Measurements from ENCODE around the gene IGDCC3. TPM values are rescaled to one million over a fixed set of nuclear protein-coding genes. Genes with fewer than 3 reads are reported as not detected.
A peak's percentile ranks its signal among the peaks of the same experiment; 100 is the strongest.

The IGDCC3 gene
- polyA plus RNA-seq, 1 donor from 2014 or later = 14.4 TPM

GRCh38 chr15:65372787-65373067 is 5.1 kb downstream of the IGDCC3 start:
- no peak overlapping the region for H3K4me2 ChIP-seq (ENCODE audit: low read length)
- H3K9ac ChIP-seq (ENCODE audit: low read length) = peak overlapping the region; percentile 41
- H3K79me2 ChIP-seq (replicated peaks; ENCODE audit: insufficient read depth, low read length) = peaks cover 18% of the 10 kb centered on the region
- no peaks in the 10 kb centered on the region for H3K9me3 ChIP-seq (ENCODE audit: low read length)
- no peaks in the 10 kb centered on the region for H3K9me2 ChIP-seq (ENCODE audit: insufficient read depth, low read length)
- H3K4me3 ChIP-seq (ENCODE audit: low read length) = peak overlapping the region; percentile 27
- no peak overlapping the region for H2AFZ ChIP-seq (ENCODE audit: low read depth, low read length)
- no peaks in the 10 kb centered on the region for H3K36me3 ChIP-seq (ENCODE audit: insufficient read depth, low read length)
- H4K20me1 ChIP-seq (ENCODE audit: insufficient read depth) = no peaks in the 10 kb centered on the region
- peak overlapping the region; percentile 37 for H3K27ac ChIP-seq (ENCODE audit: low read length)
- no peaks in the 10 kb centered on the region for H3K27me3 ChIP-seq (ENCODE audit: insufficient read depth, low read depth, low read length)
- no peak for TF ChIP-seq RAD21 (conservative IDR thresholded peaks at IDR 0.05)
- no peak for TF ChIP-seq POLR2AphosphoS5 (IDR thresholded peaks at IDR 0.05)
- no peak for TF ChIP-seq SMC3 (conservative IDR thresholded peaks at IDR 0.05; ENCODE audit: poor library complexity)
- TF ChIP-seq EZH2 (IDR thresholded peaks at IDR 0.05; ENCODE audit: borderline replicate concordance, insufficient read depth, low read length, poor library complexity, severe bottlenecking) = no peak
- TF ChIP-seq REST (IDR thresholded peaks at IDR 0.05; ENCODE audit: borderline replicate concordance) = no peak
- no peak for TF ChIP-seq TAF1 (IDR thresholded peaks at IDR 0.05; ENCODE audit: low read depth)
- TF ChIP-seq EP300 (conservative IDR thresholded peaks at IDR 0.05; ENCODE audit: poor library complexity, severe bottlenecking) = no peak
- TF ChIP-seq CTCF (IDR thresholded peaks at IDR 0.05; ENCODE audit: poor library complexity, severe bottlenecking) = no peak
- no peak for TF ChIP-seq MXI1 (conservative IDR thresholded peaks at IDR 0.05; ENCODE audit: poor library complexity, severe bottlenecking)
- no peaks in the 10 kb centered on the region for H3F3A ChIP-seq (ENCODE audit: insufficient read depth, low read length, poor library complexity, severe bottlenecking)

DNA sequence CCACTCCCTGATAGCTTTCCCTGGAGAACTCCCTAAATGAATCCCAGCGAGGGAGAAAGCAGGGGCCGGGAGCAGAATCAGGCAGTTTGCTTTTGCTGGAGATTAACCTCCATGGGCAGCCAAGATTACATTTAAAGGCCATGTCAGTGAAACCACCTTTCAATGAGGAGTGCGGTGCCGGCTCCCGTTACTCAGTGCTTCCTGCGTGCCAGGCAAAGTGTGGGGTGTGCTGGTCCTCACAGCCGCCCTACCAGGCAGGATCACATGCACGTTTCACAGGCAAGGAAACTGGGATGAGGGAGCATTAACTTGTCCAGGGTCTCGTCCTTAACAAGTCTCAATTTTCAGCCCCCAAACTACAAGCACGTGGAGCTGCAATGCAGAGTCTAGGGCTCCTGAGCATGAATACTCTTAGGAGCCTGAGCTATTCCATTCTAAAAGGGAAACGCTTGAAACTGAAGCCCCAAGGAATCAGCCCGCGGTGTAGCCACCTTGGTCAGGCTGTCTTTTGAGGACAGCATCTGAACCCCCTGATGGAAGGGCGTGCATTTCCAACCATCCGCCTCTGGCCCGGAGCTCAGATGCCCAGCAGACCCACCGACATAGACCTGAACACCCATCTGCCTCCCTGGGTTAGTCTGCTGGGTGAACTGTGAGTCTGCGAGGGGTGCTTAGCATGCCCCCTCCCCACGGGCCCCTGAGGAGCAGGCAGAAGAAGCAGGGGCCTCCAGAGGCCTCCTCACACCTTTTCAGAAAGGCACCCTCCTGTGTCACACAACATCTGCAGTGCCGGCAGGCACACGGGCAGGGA is 5.6 kb downstream of the IGDCC3 start:
- TF ChIP-seq REST (IDR thresholded peaks at IDR 0.05; ENCODE audit: borderline replicate concordance) (no peak), POLR2AphosphoS5 (IDR thresholded peaks at IDR 0.05) (peak; percentile 11)
- H3F3A ChIP-seq (ENCODE audit: insufficient read depth, low read length, poor library complexity, severe bottlenecking) = no peaks in the 10 kb centered on the region
- no peaks in the 10 kb centered on the region for H3K9me3 ChIP-seq (ENCODE audit: low read length)
- no peaks in the 10 kb centered on the region for H3K9me2 ChIP-seq (ENCODE audit: insufficient read depth, low read length)
- H3K79me2 ChIP-seq (replicated peaks; ENCODE audit: insufficient read depth, low read length) = peaks cover 18% of the 10 kb centered on the region
- H3K27ac ChIP-seq (ENCODE audit: low read length) = peak overlapping the region; percentile 37
- peak overlapping the region; percentile 27 for H3K4me3 ChIP-seq (ENCODE audit: low read length)
- H2AFZ ChIP-seq (ENCODE audit: low read depth, low read length) = no peak overlapping the region
- peak overlapping the region; percentile 41 for H3K9ac ChIP-seq (ENCODE audit: low read length)
- no peaks in the 10 kb centered on the region for H4K20me1 ChIP-seq (ENCODE audit: insufficient read depth)
- no peak overlapping the region for H3K4me2 ChIP-seq (ENCODE audit: low read length)
- H3K27me3 ChIP-seq (ENCODE audit: insufficient read depth, low read depth, low read length) = no peaks in the 10 kb centered on the region
- H3K36me3 ChIP-seq (ENCODE audit: insufficient read depth, low read length) = no peaks in the 10 kb centered on the region
